Adrenal gland (tissue), 12 donors: Measurements from ENCODE around the gene DMD. TPM values are rescaled to one million over a fixed set of nuclear protein-coding genes. Genes with fewer than 3 reads are reported as not detected.

Source experiments
- DNase-seq, 7 donors: peaks; one replicate each; pipeline ENCODE4 v3.0.0-alpha.2; 2019 to 2020
- H3K27ac ChIP-seq, 5 donors: fragments of 200-600 bp; sonication (generic) in 4 of 5; 1 replicate in 3 of 5; 2 replicates in 2 of 5; pipeline versions ENCODE4 v1.5.1 to v1.8.0; 2016 to 2020; ENCODE audit warnings: mild to moderate bottlenecking in 1 of 5
- H3K27me3 ChIP-seq: fragments of 200-600 bp; 2 replicates; pipeline ENCODE4 v1.8.0; 2021
- H3K36me3 ChIP-seq, 2 donors: fragments of 200-600 bp; replicated peaks in 1 of 2; 1 replicate in 1 of 2; 2 replicates in 1 of 2; pipeline versions ENCODE4 v1.5.1 to v1.8.0; 2018 to 2022
- H3K4me1 ChIP-seq, 2 donors: fragments of 200-600 bp; replicated peaks in 1 of 2; 1 replicate in 1 of 2; 2 replicates in 1 of 2; pipeline versions ENCODE4 v1.5.1 to v1.8.0; 2018 to 2021
- H3K4me3 ChIP-seq, 4 donors: fragments of 200-600 bp; sonication (generic) in 3 of 4; one replicate each; pipeline ENCODE4 v1.5.1; 2016 to 2018
- H3K9me3 ChIP-seq, 3 donors: fragments of 200-600 bp; sonication (generic) in 1 of 3; replicated peaks in 1 of 3; 1 replicate in 2 of 3; 2 replicates in 1 of 3; pipeline versions ENCODE4 v1.5.1 to v1.8.0; 2016 to 2021
- CTCF ChIP-seq, 6 experiments: fragments of 450-650 bp in 4 of 6; fragments of 200-600 bp in 2 of 6; sonication (generic) in 1 of 6; IDR thresholded peaks; 1 replicate in 5 of 6; 2 replicates in 1 of 6; pipeline versions ENCODE4 v1.5.1 to v1.8.0; 2016 to 2021; ENCODE audit warnings: antibody characterized with exemption in 6 of 6, mild to moderate bottlenecking in 2 of 6, moderate library complexity in 1 of 6
- POLR2A ChIP-seq, 2 donors: fragments of 450-650 bp; IDR thresholded peaks; one replicate each; pipeline ENCODE4 v1.6.1; 2017; ENCODE audit warnings: antibody characterized with exemption in 2 of 2, mild to moderate bottlenecking in 2 of 2, moderate library complexity in 1 of 2
- WGBS, 4 donors: extraction: QIAGEN DNeasy Blood & Tissue Kit in 2 of 4; methylation state at CpG; one replicate each; pipeline versions ENCODE4 v1.1.5 to v1.1.7; 2013 to 2017; 5-methylcytosine and 5-hydroxymethylcytosine counted together
- intact Hi-C, 2 donors: fragments of 100-400 bp; cut with DNase I; formaldehyde crosslinking; loops; one replicate each; pipeline versions ENCODE4 v1.14.1 to v1.15.0; 2022 to 2023
- polyA plus RNA-seq, 3 donors: library from polyadenylated mRNA; stranded (reverse); fragments of 200-250 nt in 2 of 3; fragments of 350-450 nt in 1 of 3; fragmentation: Illumina TruSeq in 1 of 3; extraction: RNeasy Lipid Tissue Mini Kit (QIAGEN cat#74804) in 1 of 3; gene quantifications; one replicate each; pipeline ENCODE4 v1.2.3, GENCODE V29; 2013 to 2014
- total RNA-seq, 9 donors: library from RNA; depleted of rRNA in 4 of 9; stranded (reverse); fragments of >200 nt in 4 of 9; fragments of 120-200 nt in 1 of 9; fragmentation: NEBNext Ultra II Directional in 1 of 9; extraction: Animal tissue kit (Norgen Biotek cat#: 25700) in 1 of 9; gene quantifications; one replicate each; pipeline versions ENCODE4 v1.1.0 to v1.2.4, GENCODE V29; 2013 to 2023
- donor health status: healthy with polysubstance abuse.
- donor health status: Bipolar disorder and iron deficiency.
- donor health status: DM: yes; HTN: yes; CAD: no.
- donor health status: DM: no; HTN: no; CAD: no.
- donor health status: DM: no; HTN: no; CAD: no.
- donor health status: DM: yes; HTN: yes; CAD: no.

Gene DMD
- total and polyA plus RNA-seq, 12 donors = 14.6 to 89.7 (median 36.2) TPM

- TF ChIP-seq CTCF (IDR thresholded peaks at IDR 0.05) (no peak), POLR2A (IDR thresholded peaks at IDR 0.05) (no peak)
- WGBS, 4 donors = 50 to 75% (median 67%) methylated on average over 1 of the region's 1 CpG
- H3K9me3 ChIP-seq = no peaks in the 10 kb centered on the region
These were observed 422.4 kb downstream of the DMD start for GRCh38 chrX:32788936-32789335.

GRCh38 chrX:32780109-32780508 lies 431.2 kb downstream of the DMD start:
- no peaks in the 10 kb centered on the region for H3K36me3 ChIP-seq
- no peak overlapping the region for H3K4me3 ChIP-seq
- H3K27ac ChIP-seq = no peak overlapping the region
- 85 to 94% (median 91%) methylated on average over 4 of the region's 4 CpGs for WGBS, 4 donors
- TF ChIP-seq CTCF (IDR thresholded peaks at IDR 0.05) = no peak
- TF ChIP-seq POLR2A (IDR thresholded peaks at IDR 0.05) = no peak
- H3K27me3 ChIP-seq = peaks cover 4% of the 10 kb centered on the region
- no peak for DNase-seq
- intact Hi-C loops = no loop called here
- H3K9me3 ChIP-seq = no peaks in the 10 kb centered on the region
- no peaks in the 10 kb centered on the region for H3K4me1 ChIP-seq

More at GRCh38 chrX:32788936-32789335, 422.4 kb downstream of the DMD start:
- no peaks in the 10 kb centered on the region for H3K36me3 ChIP-seq
- H3K27me3 ChIP-seq = no peaks in the 10 kb centered on the region
- H3K4me1 ChIP-seq = no peaks in the 10 kb centered on the region
- no peak for DNase-seq
- intact Hi-C loops = no loop called here
- no peak overlapping the region for H3K27ac ChIP-seq
- no peak overlapping the region for H3K4me3 ChIP-seq

GRCh38 chrX:32778965-32779364 lies 432.4 kb downstream of the DMD start:
- 66 to 74% (median 69%) methylated on average over 4 of the region's 4 CpGs for WGBS, 4 donors
- peaks cover 4% of the 10 kb centered on the region for H3K27me3 ChIP-seq
- H3K27ac ChIP-seq = no peak overlapping the region
- TF ChIP-seq CTCF (IDR thresholded peaks at IDR 0.05) (no peak), POLR2A (IDR thresholded peaks at IDR 0.05) (no peak)
- no peaks in the 10 kb centered on the region for H3K36me3 ChIP-seq
- intact Hi-C loops = no loop called here
- H3K4me1 ChIP-seq = no peaks in the 10 kb centered on the region
- no peaks in the 10 kb centered on the region for H3K9me3 ChIP-seq
- no peak overlapping the region for H3K4me3 ChIP-seq
- no peak for DNase-seq

GRCh38 chrX:32774966-32775365 lies 436.4 kb downstream of the DMD start:
- intact Hi-C loops = no loop called here
- no peaks in the 10 kb centered on the region for H3K9me3 ChIP-seq
- no peak overlapping the region for H3K4me3 ChIP-seq
- peaks cover 4% of the 10 kb centered on the region for H3K27me3 ChIP-seq
- no peak for TF ChIP-seq POLR2A (IDR thresholded peaks at IDR 0.05)
- no peak for TF ChIP-seq CTCF (IDR thresholded peaks at IDR 0.05)
- no peaks in the 10 kb centered on the region for H3K36me3 ChIP-seq
- no peak overlapping the region for H3K27ac ChIP-seq
- WGBS, 4 donors = 80 to 90% (median 90%) methylated on average over 2 to 3 of the region's 3 CpGs; no CpG with 5 or more reads in 1 of the 4 donors
- DNase-seq = no peak
- no peaks in the 10 kb centered on the region for H3K4me1 ChIP-seq
